Mesenchymal stem cell (in vitro differentiated cells and primary cell): ENCODE results near the gene RECK.

Source experiments
- DNase-seq: peaks from one replicate; pipeline ENCODE4 v3.0.0-alpha.2; 2013
- H2AFZ ChIP-seq: one replicate; pipeline ENCODE4 v1.6.1; 2013; ENCODE audit warnings: low read depth, mild to moderate bottlenecking, control low read depth, inconsistent platforms, low read length, moderate library complexity
- H2AK5ac ChIP-seq: 2 replicates; pipeline ENCODE4 v1.6.1; 2013; ENCODE audit warnings: low read length, moderate library complexity, mild to moderate bottlenecking, inconsistent platforms; ENCODE audit not compliant: severe bottlenecking
- H2BK120ac ChIP-seq: one replicate; pipeline ENCODE4 v1.6.1; 2013; ENCODE audit warnings: low read depth, mild to moderate bottlenecking, inconsistent platforms, low read length, moderate library complexity
- H2BK12ac ChIP-seq, 2 experiments: one replicate each; pipeline ENCODE4 v1.6.1; 2013; ENCODE audit warnings: inconsistent platforms in 2 of 2, low read length in 2 of 2, mild to moderate bottlenecking in 2 of 2, moderate library complexity in 2 of 2, control low read depth in 1 of 2
- H2BK15ac ChIP-seq: one replicate; pipeline ENCODE4 v1.6.1; 2013; ENCODE audit warnings: mild to moderate bottlenecking, low read depth, inconsistent platforms; ENCODE audit not compliant: poor library complexity, severe bottlenecking
- H2BK5ac ChIP-seq: 2 replicates; pipeline ENCODE4 v1.6.1; 2013; ENCODE audit warnings: low read depth, mild to moderate bottlenecking, low read length, control low read depth, inconsistent platforms; ENCODE audit not compliant: poor library complexity, severe bottlenecking
- H3K14ac ChIP-seq, 2 experiments: one replicate each; pipeline ENCODE4 v1.6.1; 2013; ENCODE audit warnings: inconsistent platforms in 2 of 2, low read length in 2 of 2, control low read depth in 1 of 2, mild to moderate bottlenecking in 1 of 2, moderate library complexity in 1 of 2
- H3K18ac ChIP-seq, 2 experiments: one replicate each; pipeline ENCODE4 v1.6.1; 2013; ENCODE audit warnings: inconsistent platforms in 2 of 2, low read length in 2 of 2, control low read depth in 1 of 2, low read depth in 1 of 2, mild to moderate bottlenecking in 1 of 2
- H3K23ac ChIP-seq, 2 experiments: one replicate each; pipeline ENCODE4 v1.6.1; 2013; ENCODE audit warnings: inconsistent platforms in 2 of 2, low read length in 2 of 2, mild to moderate bottlenecking in 2 of 2, moderate library complexity in 2 of 2, control low read depth in 1 of 2
- H3K27ac ChIP-seq: 2 replicates; pipeline ENCODE4 v1.5.1; 2013; ENCODE audit warnings: mild to moderate bottlenecking, moderate library complexity, low read length, control low read depth, inconsistent platforms; ENCODE audit not compliant: poor library complexity, severe bottlenecking
- H3K27me3 ChIP-seq, 2 experiments: 2 replicates each; pipeline versions ENCODE4 v1.6.1 to v1.7.0; 2013; ENCODE audit warnings: low read length in 2 of 2, mild to moderate bottlenecking in 2 of 2, moderate library complexity in 2 of 2, control low read depth in 1 of 2, inconsistent platforms in 1 of 2; ENCODE audit not compliant: control insufficient read depth in 1 of 2, insufficient read depth in 1 of 2
- H3K36me3 ChIP-seq, 2 experiments: 2 replicates each; pipeline versions ENCODE4 v1.6.1 to v1.7.0; 2013; ENCODE audit warnings: low read length in 2 of 2, control low read depth in 1 of 2, inconsistent platforms in 1 of 2, low read depth in 1 of 2, mild to moderate bottlenecking in 1 of 2; ENCODE audit not compliant: insufficient read depth in 2 of 2, control insufficient read depth in 1 of 2
- H3K4ac ChIP-seq, 2 experiments: one replicate each; pipeline ENCODE4 v1.6.1; 2013; ENCODE audit warnings: inconsistent platforms in 2 of 2, low read length in 2 of 2, mild to moderate bottlenecking in 2 of 2, moderate library complexity in 2 of 2, control low read depth in 1 of 2, low read depth in 1 of 2
- H3K4me1 ChIP-seq: 2 replicates; pipeline ENCODE4 v1.6.1; 2013; ENCODE audit warnings: low read depth, low read length, control low read depth; ENCODE audit not compliant: control insufficient read depth, insufficient read depth
- H3K4me2 ChIP-seq: 2 replicates; pipeline ENCODE4 v1.6.1; 2013; ENCODE audit warnings: low read length, mild to moderate bottlenecking, inconsistent platforms; ENCODE audit not compliant: poor library complexity, severe bottlenecking
- H3K4me3 ChIP-seq, 2 experiments: 2 replicates each; pipeline versions ENCODE4 v1.5.1 to v1.7.0; 2013; ENCODE audit warnings: low read length in 2 of 2, mild to moderate bottlenecking in 2 of 2, control low read depth in 1 of 2, low read depth in 1 of 2; ENCODE audit not compliant: insufficient read depth in 1 of 2
- H3K79me1 ChIP-seq: replicated peaks from 2 replicates; pipeline ENCODE4 v1.6.1; 2013; ENCODE audit warnings: mild to moderate bottlenecking, control low read depth, low read length, inconsistent platforms; ENCODE audit not compliant: poor library complexity, severe bottlenecking
- H3K9ac ChIP-seq: 2 replicates; pipeline ENCODE4 v1.7.0; 2013; ENCODE audit warnings: mild to moderate bottlenecking, low read length, moderate library complexity
- H3K9me3 ChIP-seq: 2 replicates; pipeline ENCODE4 v1.7.0; 2013; ENCODE audit warnings: mild to moderate bottlenecking, low read length; ENCODE audit not compliant: control insufficient read depth
- H4K8ac ChIP-seq: one replicate; pipeline ENCODE4 v1.6.1; 2013; ENCODE audit warnings: inconsistent platforms, mild to moderate bottlenecking, low read length, moderate library complexity
- H4K91ac ChIP-seq: one replicate; pipeline ENCODE4 v1.6.1; 2013; ENCODE audit warnings: mild to moderate bottlenecking, low read length, inconsistent platforms
- WGBS: methylation state at CpG from one replicate; pipeline ENCODE4 v1.1.7; 2013; ENCODE audit warnings: mixed read lengths; 5-methylcytosine and 5-hydroxymethylcytosine counted together

RECK gene

GRCh38 chr9:36029202-36029601 is 7.5 kb upstream of the RECK start:
- no peaks in the 10 kb centered on the region for H3K36me3 ChIP-seq
- H3K23ac ChIP-seq = no peak overlapping the region
- WGBS = no CpG with 5 or more reads among the region's 1 CpG
- H3K27ac ChIP-seq = no peak overlapping the region
- no peak overlapping the region for H4K8ac ChIP-seq
- no peak overlapping the region for H2BK120ac ChIP-seq
- peak overlapping the region in 1 of 2 experiments; percentile 12 for H3K4me3 ChIP-seq
- no peak overlapping the region for H4K91ac ChIP-seq
- no peak overlapping the region for H3K4me2 ChIP-seq
- peak overlapping the region; percentile 82 for H3K9ac ChIP-seq
- no peak overlapping the region for H2AK5ac ChIP-seq
- H3K27me3 ChIP-seq = no peaks in the 10 kb centered on the region
- no peaks in the 10 kb centered on the region for H3K79me1 ChIP-seq
- H3K14ac ChIP-seq = no peak overlapping the region
- H3K9me3 ChIP-seq = no peaks in the 10 kb centered on the region
- no peak for DNase-seq
- no peak overlapping the region for H2BK12ac ChIP-seq
- H3K4me1 ChIP-seq = no peaks in the 10 kb centered on the region
- no peak overlapping the region for H2BK15ac ChIP-seq
- no peak overlapping the region for H3K18ac ChIP-seq
- no peak overlapping the region for H2BK5ac ChIP-seq
- H2AFZ ChIP-seq = no peak overlapping the region
- H3K4ac ChIP-seq = no peak overlapping the region

DNA sequence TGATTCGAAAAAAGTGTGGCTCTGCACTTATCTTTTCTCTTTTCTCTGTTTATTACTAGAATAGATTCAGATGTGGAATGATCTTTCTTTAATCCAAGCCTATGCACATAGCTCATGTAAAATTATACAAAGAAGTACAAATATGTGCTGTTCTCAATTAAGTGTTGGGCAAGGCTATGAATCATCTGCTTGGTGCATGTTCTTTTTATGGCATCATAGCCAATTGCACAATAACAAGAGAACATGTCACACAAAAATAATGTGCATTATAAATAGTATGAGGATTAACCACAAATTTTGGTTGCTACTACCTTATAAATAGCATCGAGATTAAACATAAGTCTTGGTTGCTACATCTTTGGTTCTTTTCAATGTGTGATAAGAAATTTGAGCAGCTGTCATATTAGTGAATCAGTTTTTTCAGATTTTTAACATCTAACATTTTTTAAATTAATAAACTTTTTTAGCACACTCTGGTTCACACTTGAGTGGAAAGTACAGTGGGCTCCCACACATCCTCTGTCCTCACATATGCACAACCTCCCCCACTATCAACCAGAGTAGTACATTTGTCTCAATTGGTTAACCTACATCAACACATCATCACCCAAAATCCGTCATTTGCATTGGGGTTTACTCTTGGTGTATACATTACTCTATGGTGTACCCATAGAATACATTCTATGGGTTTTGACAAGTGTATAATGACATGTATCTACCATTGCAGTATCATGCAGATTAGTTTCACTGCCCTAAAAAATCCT is 6.8 kb upstream of the RECK start:
- Histone ChIP-seq H3K79me1 (no peaks in the 10 kb centered on the region), H3K4me2 (no peak overlapping the region), H2BK15ac (no peak overlapping the region), H2BK5ac (no peak overlapping the region), H3K4ac (no peak overlapping the region), H3K27me3 (no peaks in the 10 kb centered on the region), H4K8ac (no peak overlapping the region), H3K27ac (no peak overlapping the region), H3K18ac (no peak overlapping the region), H3K14ac (no peak overlapping the region), H2AK5ac (no peak overlapping the region), H3K4me1 (no peaks in the 10 kb centered on the region), H2AFZ (no peak overlapping the region), H3K36me3 (no peaks in the 10 kb centered on the region), H2BK120ac (no peak overlapping the region), H4K91ac (no peak overlapping the region), H2BK12ac (no peak overlapping the region), H3K9ac (peak overlapping the region; percentile 82), H3K4me3 (peak overlapping the region in 1 of 2 experiments; percentile 12), H3K23ac (no peak overlapping the region), H3K9me3 (no peaks in the 10 kb centered on the region)
- WGBS = no CpG with 5 or more reads among the region's 3 CpGs
- peak; percentile 91 for DNase-seq

DNA sequence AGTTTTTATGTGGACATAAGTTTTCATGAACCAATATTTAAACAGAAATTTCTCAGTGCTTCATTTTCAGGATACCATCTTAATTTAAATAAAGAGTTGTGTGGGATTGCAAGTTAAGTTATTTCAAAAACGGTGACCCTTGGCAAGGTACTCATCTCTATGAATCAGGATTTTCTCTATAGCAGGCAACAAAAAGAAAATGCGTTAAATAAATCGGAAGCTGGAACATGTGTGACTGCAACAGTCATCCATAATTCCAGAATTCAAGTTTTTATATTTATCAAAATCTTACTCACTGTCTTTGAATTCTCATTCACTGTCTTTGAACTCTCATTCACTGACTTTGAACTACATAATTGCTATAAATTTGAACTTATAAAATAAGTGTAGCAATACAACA is 5.8 kb upstream of the RECK start:
- Histone ChIP-seq H3K4me2 (no peak overlapping the region), H3K18ac (no peak overlapping the region), H2AK5ac (no peak overlapping the region), H3K79me1 (no peaks in the 10 kb centered on the region), H3K27me3 (no peaks in the 10 kb centered on the region), H2BK15ac (no peak overlapping the region), H3K4me1 (no peaks in the 10 kb centered on the region), H3K9ac (peak overlapping the region; percentile 46), H3K23ac (no peak overlapping the region), H2BK12ac (no peak overlapping the region), H2AFZ (no peak overlapping the region), H3K4me3 (no peak overlapping the region), H3K27ac (no peak overlapping the region), H4K91ac (no peak overlapping the region), H3K14ac (no peak overlapping the region), H2BK120ac (no peak overlapping the region), H2BK5ac (no peak overlapping the region), H4K8ac (no peak overlapping the region), H3K36me3 (no peaks in the 10 kb centered on the region), H3K9me3 (no peaks in the 10 kb centered on the region), H3K4ac (no peak overlapping the region)
- WGBS = 93% methylated on average over 3 of the region's 3 CpGs
- DNase-seq = no peak

GRCh38 chr9:36031774-36032555 is 4.7 kb upstream of the RECK start:
- no peak overlapping the region for H2BK12ac ChIP-seq
- H2AK5ac ChIP-seq = no peak overlapping the region
- H2BK120ac ChIP-seq = no peak overlapping the region
- peak overlapping the region; percentile 46 for H3K9ac ChIP-seq
- H3K4me2 ChIP-seq = no peak overlapping the region
- peaks cover 3% of the 10 kb centered on the region for H3K4me1 ChIP-seq
- no peak overlapping the region for H2BK5ac ChIP-seq
- peak overlapping the region in 1 of 2 experiments; percentile 38 for H3K4me3 ChIP-seq
- H2BK15ac ChIP-seq = no peak overlapping the region
- WGBS = 87% methylated on average over 5 of the region's 6 CpGs
- no peak overlapping the region for H2AFZ ChIP-seq
- H3K18ac ChIP-seq = no peak overlapping the region
- no peaks in the 10 kb centered on the region for H3K9me3 ChIP-seq
- no peak overlapping the region for H3K14ac ChIP-seq
- H3K27ac ChIP-seq = no peak overlapping the region
- H3K36me3 ChIP-seq = no peaks in the 10 kb centered on the region
- no peaks in the 10 kb centered on the region for H3K27me3 ChIP-seq
- peaks cover under 1% of the 10 kb centered on the region for H3K79me1 ChIP-seq
- no peak overlapping the region for H3K23ac ChIP-seq
- no peak overlapping the region for H4K8ac ChIP-seq
- no peak overlapping the region for H4K91ac ChIP-seq
- no peak for DNase-seq
- no peak overlapping the region for H3K4ac ChIP-seq
